ENCODE data around the gene INPP5A.
"Not testable (repeated sequence)": the region's sequence is repeated elsewhere in the genome, so short reads cannot be mapped to it uniquely, and the experiment has no call there.

The INPP5A gene

GRCh38 chr10:132690821-132691610 is 153.4 kb downstream of the INPP5A start:
- no peak for DNase-seq (ENCODE audit: low spot score)

- DNase-seq (ENCODE audit: low spot score) = no peak
These were observed 154.1 kb downstream of the INPP5A start for GRCh38 chr10:132691711-132692153.

- no peak for DNase-seq (ENCODE audit: low spot score)
These were observed 154.7 kb downstream of the INPP5A start for GRCh38 chr10:132692311-132692710.

GRCh38 chr10:132693676-132694075 is 156.1 kb downstream of the INPP5A start:
- DNase-seq (ENCODE audit: low spot score) = no peak

- DNase-seq (ENCODE audit: low spot score) = peak; percentile 0
These were observed 158.6 kb downstream of the INPP5A start for GRCh38 chr10:132696204-132696603.

- DNase-seq (ENCODE audit: low spot score) = peak; percentile 0
These were observed 159.4 kb downstream of the INPP5A start for GRCh38 chr10:132696728-132697577.

- no peak for DNase-seq (ENCODE audit: low spot score)
These were observed 160.1 kb downstream of the INPP5A start for GRCh38 chr10:132697578-132698200.

- peak; percentile 1 for DNase-seq (ENCODE audit: low spot score)
These were observed 160.7 kb downstream of the INPP5A start for GRCh38 chr10:132698211-132698751.

- DNase-seq (ENCODE audit: low spot score) = peak; percentile 1
These were observed 161.3 kb downstream of the INPP5A start for GRCh38 chr10:132698761-132699391.

- peak; percentile 1 for DNase-seq (ENCODE audit: low spot score)
These were observed 162.0 kb downstream of the INPP5A start for GRCh38 chr10:132699411-132700155.

- DNase-seq (ENCODE audit: low spot score) = peak; percentile 2
These were observed 162.8 kb downstream of the INPP5A start for GRCh38 chr10:132700156-132701098.

- peak; percentile 0 for DNase-seq (ENCODE audit: low spot score)
These were observed 163.7 kb downstream of the INPP5A start for GRCh38 chr10:132701099-132701845.

GRCh38 chr10:132701846-132702190 is 164.2 kb downstream of the INPP5A start:
- no peak for DNase-seq (ENCODE audit: low spot score)

- DNase-seq (ENCODE audit: low spot score) = no peak
These were observed 165.2 kb downstream of the INPP5A start for GRCh38 chr10:132702601-132703418.

GRCh38 chr10:132703419-132704007 is 165.9 kb downstream of the INPP5A start:
- DNase-seq (ENCODE audit: low spot score) = no peak

GRCh38 chr10:132704008-132704814 is 166.6 kb downstream of the INPP5A start:
- DNase-seq (ENCODE audit: low spot score) = no peak

- not testable (repeated sequence) for DNase-seq (ENCODE audit: low spot score)
These were observed 167.2 kb downstream of the INPP5A start for GRCh38 chr10:132704815-132705064.
